ENCODE results near the gene BARHL2.
A peak's percentile ranks its signal among the peaks of the same experiment; 100 is the strongest.

The BARHL2 gene

DNA sequence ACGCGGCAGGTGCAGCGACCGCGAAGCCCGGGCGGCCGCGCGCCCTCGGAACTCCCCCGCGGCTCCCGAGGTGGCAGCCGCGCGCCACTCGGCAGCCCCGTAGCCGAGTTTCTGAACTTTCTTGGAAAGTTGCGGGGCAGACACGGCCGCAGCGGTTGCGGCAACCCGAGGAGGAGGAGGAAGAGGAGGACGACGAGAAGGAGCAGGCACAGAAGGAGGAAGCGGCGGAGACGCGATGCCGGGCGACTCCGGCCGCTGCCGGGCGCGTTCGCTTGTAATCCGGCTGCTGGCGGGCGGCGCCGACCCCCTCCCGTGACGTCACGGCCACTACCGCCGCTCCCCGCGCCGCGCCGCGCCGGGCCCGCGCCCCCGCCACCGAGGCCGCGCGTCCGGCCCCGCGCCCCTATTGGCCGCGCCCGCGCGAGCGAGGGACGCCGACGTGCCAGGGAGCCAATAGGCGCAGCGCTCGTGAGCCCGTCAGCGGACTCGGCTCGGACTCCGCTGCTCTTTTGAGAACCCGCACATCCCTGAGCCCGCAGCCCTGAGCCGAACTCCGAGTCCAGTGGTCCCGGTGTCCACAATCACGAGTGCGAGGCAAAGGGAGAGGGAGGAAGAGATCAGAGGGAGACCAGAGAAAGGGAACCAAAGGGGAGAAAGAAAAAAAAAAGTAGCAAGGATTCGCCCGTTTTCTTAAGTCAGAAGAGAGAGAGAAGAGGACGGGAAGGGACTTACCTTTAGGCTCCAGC, 736 bp upstream of the BARHL2 start (continued):
- TF ChIP-seq ZNF621 (tag by site-specific recombination; IDR thresholded peaks at IDR 0.05) (no peak), ZNF585B (tag by site-specific recombination; IDR thresholded peaks at IDR 0.05) (no peak), ZNF791 (tag by site-specific recombination; IDR thresholded peaks at IDR 0.05) (no peak), ZNF555 (tag by site-specific recombination; conservative IDR thresholded peaks at IDR 0.05) (no peak), GFI1B (tag by site-specific recombination; IDR thresholded peaks at IDR 0.05) (no peak), KLF8 (tag by site-specific recombination; IDR thresholded peaks at IDR 0.05) (peak; percentile 34; the same call in 1 of the 2 replicates), ZNF223 (tag by site-specific recombination; IDR thresholded peaks at IDR 0.05) (no peak), ZFP69B (tag by site-specific recombination; IDR thresholded peaks at IDR 0.05) (no peak), HOXD13 (CRISPR knock-in tag; IDR thresholded peaks at IDR 0.05; ENCODE audit: borderline replicate concordance) (no peak), ZNF843 (tag by site-specific recombination; IDR thresholded peaks at IDR 0.05) (no peak), ZNF529 (tag by site-specific recombination; IDR thresholded peaks at IDR 0.05; ENCODE audit: insufficient replicate concordance) (no peak), ZNF133 (tag by site-specific recombination; IDR thresholded peaks at IDR 0.05) (no peak), ZNF302 (tag by site-specific recombination; IDR thresholded peaks at IDR 0.05; ENCODE audit: low read depth) (no peak), ZNF707 (tag by site-specific recombination; IDR thresholded peaks at IDR 0.05) (no peak), ZBTB17 (tag by site-specific recombination; IDR thresholded peaks at IDR 0.05) (peak; percentile 96), ZBTB7A (tag by site-specific recombination; IDR thresholded peaks at IDR 0.05; ENCODE audit: low read depth) (no peak; the same call in 1 of the 2 replicates), ZNF138 (tag by site-specific recombination; IDR thresholded peaks at IDR 0.05; ENCODE audit: borderline replicate concordance) (no peak), ZNF624 (tag by site-specific recombination; IDR thresholded peaks at IDR 0.05) (no peak), ZNF24 (tag by site-specific recombination; IDR thresholded peaks at IDR 0.05) (no peak), KLF7 (tag by site-specific recombination; IDR thresholded peaks at IDR 0.05; ENCODE audit: borderline replicate concordance) (no peak), ZNF341 (tag by site-specific recombination; IDR thresholded peaks at IDR 0.05; ENCODE audit: low read depth) (no peak)
- TF ChIP-seq, protein P1, sequence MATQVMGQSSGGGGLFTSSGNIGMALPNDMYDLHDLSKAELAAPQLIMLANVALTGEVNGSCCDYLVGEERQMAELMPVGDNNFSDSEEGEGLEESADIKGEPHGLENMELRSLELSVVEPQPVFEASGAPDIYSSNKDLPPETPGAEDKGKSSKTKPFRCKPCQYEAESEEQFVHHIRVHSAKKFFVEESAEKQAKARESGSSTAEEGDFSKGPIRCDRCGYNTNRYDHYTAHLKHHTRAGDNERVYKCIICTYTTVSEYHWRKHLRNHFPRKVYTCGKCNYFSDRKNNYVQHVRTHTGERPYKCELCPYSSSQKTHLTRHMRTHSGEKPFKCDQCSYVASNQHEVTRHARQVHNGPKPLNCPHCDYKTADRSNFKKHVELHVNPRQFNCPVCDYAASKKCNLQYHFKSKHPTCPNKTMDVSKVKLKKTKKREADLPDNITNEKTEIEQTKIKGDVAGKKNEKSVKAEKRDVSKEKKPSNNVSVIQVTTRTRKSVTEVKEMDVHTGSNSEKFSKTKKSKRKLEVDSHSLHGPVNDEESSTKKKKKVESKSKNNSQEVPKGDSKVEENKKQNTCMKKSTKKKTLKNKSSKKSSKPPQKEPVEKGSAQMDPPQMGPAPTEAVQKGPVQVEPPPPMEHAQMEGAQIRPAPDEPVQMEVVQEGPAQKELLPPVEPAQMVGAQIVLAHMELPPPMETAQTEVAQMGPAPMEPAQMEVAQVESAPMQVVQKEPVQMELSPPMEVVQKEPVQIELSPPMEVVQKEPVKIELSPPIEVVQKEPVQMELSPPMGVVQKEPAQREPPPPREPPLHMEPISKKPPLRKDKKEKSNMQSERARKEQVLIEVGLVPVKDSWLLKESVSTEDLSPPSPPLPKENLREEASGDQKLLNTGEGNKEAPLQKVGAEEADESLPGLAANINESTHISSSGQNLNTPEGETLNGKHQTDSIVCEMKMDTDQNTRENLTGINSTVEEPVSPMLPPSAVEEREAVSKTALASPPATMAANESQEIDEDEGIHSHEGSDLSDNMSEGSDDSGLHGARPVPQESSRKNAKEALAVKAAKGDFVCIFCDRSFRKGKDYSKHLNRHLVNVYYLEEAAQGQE (tag by site-specific recombination; IDR thresholded peaks at IDR 0.05) = no peak
- TF ChIP-seq, protein P2, sequence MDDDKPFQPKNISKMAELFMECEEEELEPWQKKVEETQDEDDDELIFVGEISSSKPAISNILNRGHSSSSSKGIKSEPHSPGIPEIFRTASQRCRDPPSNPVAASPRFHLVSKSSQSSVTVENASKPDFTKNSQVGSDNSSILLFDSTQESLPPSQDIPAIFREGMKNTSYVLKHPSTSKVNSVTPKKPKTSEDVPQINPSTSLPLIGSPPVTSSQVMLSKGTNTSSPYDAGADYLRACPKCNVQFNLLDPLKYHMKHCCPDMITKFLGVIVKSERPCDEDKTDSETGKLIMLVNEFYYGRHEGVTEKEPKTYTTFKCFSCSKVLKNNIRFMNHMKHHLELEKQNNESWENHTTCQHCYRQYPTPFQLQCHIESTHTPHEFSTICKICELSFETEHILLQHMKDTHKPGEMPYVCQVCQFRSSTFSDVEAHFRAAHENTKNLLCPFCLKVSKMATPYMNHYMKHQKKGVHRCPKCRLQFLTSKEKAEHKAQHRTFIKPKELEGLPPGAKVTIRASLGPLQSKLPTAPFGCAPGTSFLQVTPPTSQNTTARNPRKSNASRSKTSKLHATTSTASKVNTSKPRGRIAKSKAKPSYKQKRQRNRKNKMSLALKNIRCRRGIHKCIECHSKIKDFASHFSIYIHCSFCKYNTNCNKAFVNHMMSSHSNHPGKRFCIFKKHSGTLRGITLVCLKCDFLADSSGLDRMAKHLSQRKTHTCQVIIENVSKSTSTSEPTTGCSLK (tag by site-specific recombination; IDR thresholded peaks at IDR 0.05) = no peak
- TF ChIP-seq, protein P3, sequence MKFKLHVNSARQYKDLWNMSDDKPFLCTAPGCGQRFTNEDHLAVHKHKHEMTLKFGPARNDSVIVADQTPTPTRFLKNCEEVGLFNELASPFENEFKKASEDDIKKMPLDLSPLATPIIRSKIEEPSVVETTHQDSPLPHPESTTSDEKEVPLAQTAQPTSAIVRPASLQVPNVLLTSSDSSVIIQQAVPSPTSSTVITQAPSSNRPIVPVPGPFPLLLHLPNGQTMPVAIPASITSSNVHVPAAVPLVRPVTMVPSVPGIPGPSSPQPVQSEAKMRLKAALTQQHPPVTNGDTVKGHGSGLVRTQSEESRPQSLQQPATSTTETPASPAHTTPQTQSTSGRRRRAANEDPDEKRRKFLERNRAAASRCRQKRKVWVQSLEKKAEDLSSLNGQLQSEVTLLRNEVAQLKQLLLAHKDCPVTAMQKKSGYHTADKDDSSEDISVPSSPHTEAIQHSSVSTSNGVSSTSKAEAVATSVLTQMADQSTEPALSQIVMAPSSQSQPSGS (tag by site-specific recombination; IDR thresholded peaks at IDR 0.05; ENCODE audit: low read depth) = no peak
- TF ChIP-seq, protein P4, sequence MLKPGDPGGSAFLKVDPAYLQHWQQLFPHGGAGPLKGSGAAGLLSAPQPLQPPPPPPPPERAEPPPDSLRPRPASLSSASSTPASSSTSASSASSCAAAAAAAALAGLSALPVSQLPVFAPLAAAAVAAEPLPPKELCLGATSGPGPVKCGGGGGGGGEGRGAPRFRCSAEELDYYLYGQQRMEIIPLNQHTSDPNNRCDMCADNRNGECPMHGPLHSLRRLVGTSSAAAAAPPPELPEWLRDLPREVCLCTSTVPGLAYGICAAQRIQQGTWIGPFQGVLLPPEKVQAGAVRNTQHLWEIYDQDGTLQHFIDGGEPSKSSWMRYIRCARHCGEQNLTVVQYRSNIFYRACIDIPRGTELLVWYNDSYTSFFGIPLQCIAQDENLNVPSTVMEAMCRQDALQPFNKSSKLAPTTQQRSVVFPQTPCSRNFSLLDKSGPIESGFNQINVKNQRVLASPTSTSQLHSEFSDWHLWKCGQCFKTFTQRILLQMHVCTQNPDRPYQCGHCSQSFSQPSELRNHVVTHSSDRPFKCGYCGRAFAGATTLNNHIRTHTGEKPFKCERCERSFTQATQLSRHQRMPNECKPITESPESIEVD (tag by site-specific recombination; IDR thresholded peaks at IDR 0.05) = no peak
- TF ChIP-seq, protein P5, sequence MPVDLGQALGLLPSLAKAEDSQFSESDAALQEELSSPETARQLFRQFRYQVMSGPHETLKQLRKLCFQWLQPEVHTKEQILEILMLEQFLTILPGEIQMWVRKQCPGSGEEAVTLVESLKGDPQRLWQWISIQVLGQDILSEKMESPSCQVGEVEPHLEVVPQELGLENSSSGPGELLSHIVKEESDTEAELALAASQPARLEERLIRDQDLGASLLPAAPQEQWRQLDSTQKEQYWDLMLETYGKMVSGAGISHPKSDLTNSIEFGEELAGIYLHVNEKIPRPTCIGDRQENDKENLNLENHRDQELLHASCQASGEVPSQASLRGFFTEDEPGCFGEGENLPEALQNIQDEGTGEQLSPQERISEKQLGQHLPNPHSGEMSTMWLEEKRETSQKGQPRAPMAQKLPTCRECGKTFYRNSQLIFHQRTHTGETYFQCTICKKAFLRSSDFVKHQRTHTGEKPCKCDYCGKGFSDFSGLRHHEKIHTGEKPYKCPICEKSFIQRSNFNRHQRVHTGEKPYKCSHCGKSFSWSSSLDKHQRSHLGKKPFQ (tag by site-specific recombination; IDR thresholded peaks at IDR 0.05) = no peak
- TF ChIP-seq, protein P6, sequence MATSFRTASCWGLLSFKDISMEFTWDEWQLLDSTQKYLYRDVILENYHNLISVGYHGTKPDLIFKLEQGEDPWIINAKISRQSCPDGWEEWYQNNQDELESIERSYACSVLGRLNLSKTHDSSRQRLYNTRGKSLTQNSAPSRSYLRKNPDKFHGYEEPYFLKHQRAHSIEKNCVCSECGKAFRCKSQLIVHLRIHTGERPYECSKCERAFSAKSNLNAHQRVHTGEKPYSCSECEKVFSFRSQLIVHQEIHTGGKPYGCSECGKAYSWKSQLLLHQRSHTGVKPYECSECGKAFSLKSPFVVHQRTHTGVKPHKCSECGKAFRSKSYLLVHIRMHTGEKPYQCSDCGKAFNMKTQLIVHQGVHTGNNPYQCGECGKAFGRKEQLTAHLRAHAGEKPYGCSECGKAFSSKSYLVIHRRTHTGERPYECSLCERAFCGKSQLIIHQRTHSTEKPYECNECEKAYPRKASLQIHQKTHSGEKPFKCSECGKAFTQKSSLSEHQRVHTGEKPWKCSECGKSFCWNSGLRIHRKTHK (tag by site-specific recombination; IDR thresholded peaks at IDR 0.05) = no peak
- TF ChIP-seq, protein P7, sequence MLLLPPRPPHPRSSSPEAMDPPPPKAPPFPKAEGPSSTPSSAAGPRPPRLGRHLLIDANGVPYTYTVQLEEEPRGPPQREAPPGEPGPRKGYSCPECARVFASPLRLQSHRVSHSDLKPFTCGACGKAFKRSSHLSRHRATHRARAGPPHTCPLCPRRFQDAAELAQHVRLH (tag by site-specific recombination; IDR thresholded peaks at IDR 0.05) = no peak

Measured in HEK293 (cell line).